ENCODE data around the gene IFT52. TPM values are rescaled to one million over a fixed set of nuclear protein-coding genes. Genes with fewer than 3 reads are reported as not detected.
"Not testable (repeated sequence)": the region's sequence is repeated elsewhere in the genome, so short reads cannot be mapped to it uniquely, and the experiment has no call there.

The IFT52 gene
- polyA plus RNA-seq, 1 experiment = 47.4 TPM

DNA sequence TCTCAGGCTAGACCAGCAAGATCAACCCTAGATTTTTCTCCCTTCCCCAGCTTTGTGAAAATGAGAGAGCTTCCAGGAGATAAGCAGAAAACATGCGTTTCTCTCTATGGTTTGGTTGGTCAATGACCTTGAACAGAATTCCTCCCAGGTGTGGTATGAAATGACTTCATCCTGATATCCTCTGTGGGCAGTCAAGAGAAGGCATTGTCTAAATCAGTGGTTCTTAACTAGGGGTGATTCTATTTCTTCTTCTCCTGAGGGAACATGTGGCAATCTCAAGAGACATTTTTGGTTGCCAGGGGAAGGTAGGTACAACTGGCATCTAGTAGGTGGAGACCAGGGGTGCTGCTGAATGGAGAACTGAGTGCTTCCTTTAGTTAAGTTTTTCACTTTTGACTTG, 12.4 kb downstream of the IFT52 start:
- peaks cover 7% of the 10 kb centered on the region for H3K36me3 ChIP-seq (ENCODE audit: control insufficient read depth, insufficient read depth, low read length)
- no peak overlapping the region for H3K4me3 ChIP-seq (ENCODE audit: low read depth, low read length)
- CTCF ChIA-PET = no interaction called here
- TF ChIP-seq, protein P1, sequence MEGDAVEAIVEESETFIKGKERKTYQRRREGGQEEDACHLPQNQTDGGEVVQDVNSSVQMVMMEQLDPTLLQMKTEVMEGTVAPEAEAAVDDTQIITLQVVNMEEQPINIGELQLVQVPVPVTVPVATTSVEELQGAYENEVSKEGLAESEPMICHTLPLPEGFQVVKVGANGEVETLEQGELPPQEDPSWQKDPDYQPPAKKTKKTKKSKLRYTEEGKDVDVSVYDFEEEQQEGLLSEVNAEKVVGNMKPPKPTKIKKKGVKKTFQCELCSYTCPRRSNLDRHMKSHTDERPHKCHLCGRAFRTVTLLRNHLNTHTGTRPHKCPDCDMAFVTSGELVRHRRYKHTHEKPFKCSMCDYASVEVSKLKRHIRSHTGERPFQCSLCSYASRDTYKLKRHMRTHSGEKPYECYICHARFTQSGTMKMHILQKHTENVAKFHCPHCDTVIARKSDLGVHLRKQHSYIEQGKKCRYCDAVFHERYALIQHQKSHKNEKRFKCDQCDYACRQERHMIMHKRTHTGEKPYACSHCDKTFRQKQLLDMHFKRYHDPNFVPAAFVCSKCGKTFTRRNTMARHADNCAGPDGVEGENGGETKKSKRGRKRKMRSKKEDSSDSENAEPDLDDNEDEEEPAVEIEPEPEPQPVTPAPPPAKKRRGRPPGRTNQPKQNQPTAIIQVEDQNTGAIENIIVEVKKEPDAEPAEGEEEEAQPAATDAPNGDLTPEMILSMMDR (IDR thresholded peaks at IDR 0.05; ENCODE audit: insufficient read depth, low read depth, low read length) = no peak
- no peak for DNase-seq (ENCODE audit: low read depth)
- no peaks in the 10 kb centered on the region for H3K27me3 ChIP-seq (ENCODE audit: control insufficient read depth, insufficient read depth, low read length)
- POLR2A ChIA-PET = no interaction called here

DNA sequence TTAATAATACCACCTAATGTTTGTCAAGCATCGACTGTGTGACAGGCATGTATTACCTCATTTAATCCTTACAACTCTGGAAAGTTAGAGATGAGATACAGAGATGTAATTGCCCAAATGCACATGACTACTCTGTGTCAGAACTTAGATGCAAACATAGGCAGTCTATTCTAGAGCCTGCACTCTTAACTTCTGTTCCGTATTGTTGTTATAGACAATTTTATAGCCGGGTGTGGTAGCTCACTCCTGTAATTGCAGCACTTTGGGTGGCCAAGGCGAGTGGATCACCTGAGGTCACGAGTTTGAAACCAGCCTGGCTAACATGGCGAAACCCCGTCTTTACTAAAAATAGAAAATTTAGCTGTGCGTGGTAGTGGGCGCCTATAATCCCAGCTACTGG, 15.0 kb downstream of the IFT52 start:
- no peak for DNase-seq (ENCODE audit: low read depth)
- TF ChIP-seq, protein P1 (IDR thresholded peaks at IDR 0.05; ENCODE audit: insufficient read depth, low read depth, low read length) = no peak
- ChIA-PET POLR2A (no interaction called here), CTCF (no interaction called here)
- H3K4me3 ChIP-seq (ENCODE audit: low read depth, low read length) = no peak overlapping the region
- H3K27me3 ChIP-seq (ENCODE audit: control insufficient read depth, insufficient read depth, low read length) = no peaks in the 10 kb centered on the region
- H3K36me3 ChIP-seq (ENCODE audit: control insufficient read depth, insufficient read depth, low read length) = peaks cover 7% of the 10 kb centered on the region

DNA sequence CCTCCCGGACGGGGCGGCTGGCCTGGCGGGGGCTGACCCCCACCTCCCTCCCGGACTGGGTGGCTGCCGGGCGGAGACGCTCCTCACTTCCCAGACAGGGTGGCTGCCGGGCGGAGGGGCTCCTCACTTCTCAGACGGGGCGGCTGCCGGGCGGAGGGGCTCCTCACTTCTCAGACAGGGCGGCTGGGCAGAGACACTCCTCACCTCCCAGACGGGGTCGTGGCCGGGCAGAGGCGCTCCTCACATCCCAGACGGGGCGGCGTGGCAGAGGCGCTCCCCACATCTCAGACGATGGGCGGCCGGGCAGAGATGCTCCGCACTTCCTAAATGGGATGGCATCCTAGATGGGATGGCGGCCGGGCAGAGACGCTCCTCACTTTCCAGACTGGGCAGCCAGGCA, 16.5 kb downstream of the IFT52 start:
- DNase-seq (ENCODE audit: low read depth); H3K27me3 ChIP-seq (ENCODE audit: control insufficient read depth, insufficient read depth, low read length); H3K4me3 ChIP-seq (ENCODE audit: low read depth, low read length); CTCF ChIA-PET; POLR2A ChIA-PET; H3K36me3 ChIP-seq (ENCODE audit: control insufficient read depth, insufficient read depth, low read length): not testable (repeated sequence)

DNA sequence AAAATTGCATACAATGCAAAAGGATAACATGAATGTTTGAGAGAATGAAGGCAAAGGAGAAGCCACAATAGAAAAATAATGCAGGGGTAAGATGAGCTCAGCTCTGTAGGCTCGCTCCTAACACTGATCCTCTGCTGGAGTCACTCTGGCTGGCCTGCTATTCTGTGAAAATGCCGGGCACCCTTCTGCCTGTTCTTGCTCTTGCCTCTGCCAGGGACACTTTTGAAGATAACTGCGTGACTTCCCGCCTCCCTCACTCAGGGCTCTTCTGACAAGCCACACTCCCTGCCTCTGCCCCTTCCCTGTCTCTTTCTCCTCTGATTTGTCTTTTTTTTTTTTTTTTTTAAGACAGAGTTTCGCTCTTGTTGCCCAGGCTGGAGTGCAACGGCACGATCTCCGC, 40.9 kb downstream of the IFT52 start:
- Histone ChIP-seq H3K4me3 (ENCODE audit: low read depth, low read length) (no peak overlapping the region), H3K27me3 (ENCODE audit: control insufficient read depth, insufficient read depth, low read length) (no peaks in the 10 kb centered on the region), H3K36me3 (ENCODE audit: control insufficient read depth, insufficient read depth, low read length) (peaks cover 5% of the 10 kb centered on the region)
- CTCF ChIA-PET = no interaction called here
- DNase-seq (ENCODE audit: low read depth) = no peak
- TF ChIP-seq, protein P1 (IDR thresholded peaks at IDR 0.05; ENCODE audit: insufficient read depth, low read depth, low read length) = no peak
- POLR2A ChIA-PET = no interaction called here

DNA sequence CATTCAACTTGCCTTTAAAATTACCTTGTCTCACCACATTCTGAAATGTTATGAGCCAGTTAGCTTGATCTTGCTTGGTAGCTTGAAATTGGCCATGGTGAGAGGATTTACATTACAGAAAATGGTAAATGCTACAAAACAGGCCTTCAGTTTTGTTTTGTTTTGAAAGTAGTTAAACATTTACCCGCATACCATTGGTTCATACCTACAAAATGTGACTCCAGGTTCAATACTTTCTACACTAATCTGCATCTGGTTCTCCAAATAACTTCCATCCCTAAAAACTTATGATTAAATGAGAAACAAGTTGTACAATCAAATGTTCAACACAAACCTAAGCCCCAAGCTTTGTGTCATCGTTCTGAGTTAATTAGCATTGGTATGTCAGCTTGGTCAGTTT, 45.7 kb downstream of the IFT52 start:
- Histone ChIP-seq H3K27me3 (ENCODE audit: control insufficient read depth, insufficient read depth, low read length) (no peaks in the 10 kb centered on the region), H3K4me3 (ENCODE audit: low read depth, low read length) (no peak overlapping the region), H3K36me3 (ENCODE audit: control insufficient read depth, insufficient read depth, low read length) (peaks cover 4% of the 10 kb centered on the region)
- TF ChIP-seq, protein P1 (IDR thresholded peaks at IDR 0.05; ENCODE audit: insufficient read depth, low read depth, low read length) = no peak
- CTCF ChIA-PET = interaction anchor here (0.6 to 1.9 kb wide), 3 partner anchors 17 to 1111 kb away, joined by 3 to 4 read pairs (median 4); no protein-coding TSS in a partner anchor
- POLR2A ChIA-PET = no interaction called here
- DNase-seq (ENCODE audit: low read depth) = no peak

DNA sequence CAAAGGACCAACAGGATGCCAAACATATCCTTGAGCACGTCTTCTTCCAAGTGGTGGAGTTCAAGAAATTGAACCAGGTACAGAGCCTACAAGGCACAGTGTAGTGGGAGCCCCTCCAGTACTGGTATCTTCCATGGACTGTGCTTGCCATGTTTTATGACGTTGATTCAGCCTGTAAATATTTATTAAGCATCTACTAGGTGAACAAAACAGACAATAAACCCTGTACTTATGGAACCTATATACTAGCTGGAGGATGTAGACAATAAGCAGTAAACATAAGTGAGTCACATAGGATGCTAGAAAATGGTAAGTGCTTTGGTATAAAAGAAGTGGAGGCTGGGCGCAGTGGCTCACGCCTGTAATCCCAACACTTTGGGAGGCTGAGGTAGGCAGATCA, 51.8 kb downstream of the IFT52 start:
- Histone ChIP-seq H3K36me3 (ENCODE audit: control insufficient read depth, insufficient read depth, low read length) (peaks cover 7% of the 10 kb centered on the region), H3K27me3 (ENCODE audit: control insufficient read depth, insufficient read depth, low read length) (no peaks in the 10 kb centered on the region), H3K4me3 (ENCODE audit: low read depth, low read length) (no peak overlapping the region)
- no peak for DNase-seq (ENCODE audit: low read depth)
- ChIA-PET CTCF (no interaction called here), POLR2A (no interaction called here)
- TF ChIP-seq, protein P1 (IDR thresholded peaks at IDR 0.05; ENCODE audit: insufficient read depth, low read depth, low read length) = no peak
